Measurements from ENCODE around the gene ELFN1.

DNA sequence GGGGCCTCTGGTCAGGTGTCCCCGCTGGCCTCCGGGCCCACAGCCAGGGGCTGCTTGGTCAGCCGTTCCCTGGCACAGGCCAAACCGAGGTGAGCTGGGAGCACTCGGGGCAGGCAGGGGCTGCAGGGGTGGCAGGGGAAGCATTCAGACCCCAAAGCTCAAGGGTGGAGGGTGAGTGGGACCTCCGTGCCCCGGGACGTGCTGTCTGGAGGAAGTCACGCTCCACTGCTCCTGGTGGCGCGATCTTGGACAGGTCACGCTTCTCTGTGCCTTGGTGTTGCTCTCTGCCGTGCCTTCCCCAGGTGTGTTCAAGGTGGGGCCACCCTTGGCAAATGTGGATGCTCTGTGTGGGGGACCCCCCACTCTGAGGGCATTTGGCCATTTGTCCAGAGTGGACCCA, 24.6 kb upstream of the ELFN1 start:
- TF ChIP-seq, protein P1, sequence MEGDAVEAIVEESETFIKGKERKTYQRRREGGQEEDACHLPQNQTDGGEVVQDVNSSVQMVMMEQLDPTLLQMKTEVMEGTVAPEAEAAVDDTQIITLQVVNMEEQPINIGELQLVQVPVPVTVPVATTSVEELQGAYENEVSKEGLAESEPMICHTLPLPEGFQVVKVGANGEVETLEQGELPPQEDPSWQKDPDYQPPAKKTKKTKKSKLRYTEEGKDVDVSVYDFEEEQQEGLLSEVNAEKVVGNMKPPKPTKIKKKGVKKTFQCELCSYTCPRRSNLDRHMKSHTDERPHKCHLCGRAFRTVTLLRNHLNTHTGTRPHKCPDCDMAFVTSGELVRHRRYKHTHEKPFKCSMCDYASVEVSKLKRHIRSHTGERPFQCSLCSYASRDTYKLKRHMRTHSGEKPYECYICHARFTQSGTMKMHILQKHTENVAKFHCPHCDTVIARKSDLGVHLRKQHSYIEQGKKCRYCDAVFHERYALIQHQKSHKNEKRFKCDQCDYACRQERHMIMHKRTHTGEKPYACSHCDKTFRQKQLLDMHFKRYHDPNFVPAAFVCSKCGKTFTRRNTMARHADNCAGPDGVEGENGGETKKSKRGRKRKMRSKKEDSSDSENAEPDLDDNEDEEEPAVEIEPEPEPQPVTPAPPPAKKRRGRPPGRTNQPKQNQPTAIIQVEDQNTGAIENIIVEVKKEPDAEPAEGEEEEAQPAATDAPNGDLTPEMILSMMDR (IDR thresholded peaks at IDR 0.05 in 4 of 5, conservative IDR thresholded peaks at IDR 0.05 in 1 of 5): no peak
- TF ChIP-seq POLR2A (IDR thresholded peaks at IDR 0.05): no peak

Data from gastrocnemius medialis (tissue), 4 donors.